OCI-LY7 (cell line): ENCODE results near the gene GFY. TPM values are rescaled to one million over a fixed set of nuclear protein-coding genes. Genes with fewer than 3 reads are reported as not detected.

Experiments used
- BruUV-seq: library from RNA; stranded (reverse); fragments of 400-500 nt; replicated peaks from 2 replicates; lab custom pipeline; 2021; lab: Mats Ljungman, UMichigan
- CTCF ChIA-PET: fragments of 300-600 bp; sonication (Branson Sonifier 250); formaldehyde crosslinking; loops from one replicate; lab custom pipeline; 2022; ENCODE audit warnings: antibody characterized with exemption; ENCODE audit not compliant: unreplicated experiment; lab: Charles Lee
- POLR2A ChIA-PET: fragments of 300-600 bp; sonication (Branson Sonifier 250); formaldehyde crosslinking; loops from one replicate; lab custom pipeline; 2022; ENCODE audit warnings: antibody characterized with exemption; lab: Charles Lee
- DNase-seq: peaks from one replicate; pipeline ENCODE4 v3.0.0-alpha.2; 2015; ENCODE audit warnings: low spot score
- H2AFZ ChIP-seq: fragments of 200-600 bp; sonication (generic), shearing (Covaris generic); 2 replicates; pipeline ENCODE4 v1.6.1; 2014; ENCODE audit warnings: mild to moderate bottlenecking, antibody characterized with exemption, low read length, moderate library complexity
- H3K27ac ChIP-seq: fragments of 200-600 bp; sonication (generic); 2 replicates; pipeline ENCODE4 v1.5.1; 2014; ENCODE audit warnings: mixed run types, low read depth, mild to moderate bottlenecking, moderate library complexity, low read length, inconsistent platforms; ENCODE audit not compliant: poor library complexity, severe bottlenecking
- H3K36me3 ChIP-seq: fragments of 200-600 bp; sonication (generic); 2 replicates; pipeline ENCODE4 v1.6.1; 2014; ENCODE audit warnings: mild to moderate bottlenecking, antibody characterized with exemption, low read length, moderate library complexity, mixed read lengths; ENCODE audit not compliant: insufficient read depth
- H3K4me1 ChIP-seq: fragments of 200-600 bp; sonication (generic); 2 replicates; pipeline ENCODE4 v1.5.1; 2014; ENCODE audit warnings: mild to moderate bottlenecking, low read length; ENCODE audit not compliant: insufficient read depth, poor library complexity, severe bottlenecking
- H3K4me2 ChIP-seq: fragments of 200-600 bp; sonication (generic); 2 replicates; pipeline ENCODE4 v1.6.1; 2014; ENCODE audit warnings: mild to moderate bottlenecking, low read length
- H3K4me3 ChIP-seq: fragments of 200-600 bp; sonication (generic); 2 replicates; pipeline ENCODE4 v1.5.1; 2014; ENCODE audit warnings: mild to moderate bottlenecking, low read depth, low read length; ENCODE audit not compliant: poor library complexity, severe bottlenecking
- H3K79me2 ChIP-seq: fragments of 200-600 bp; sonication (generic); 2 replicates; pipeline ENCODE4 v1.6.1; 2016; ENCODE audit warnings: low read depth, mild to moderate bottlenecking, low read length, moderate library complexity, mixed read lengths; ENCODE audit not compliant: insufficient read depth
- H3K9me2 ChIP-seq: fragments of 200-600 bp; sonication (generic); 2 replicates; pipeline ENCODE4 v1.6.1; 2016; ENCODE audit warnings: mild to moderate bottlenecking, low read length, mixed read lengths; ENCODE audit not compliant: insufficient read depth
- H3K9me3 ChIP-seq: fragments of 200-600 bp; sonication (generic); 2 replicates; pipeline ENCODE4 v1.6.1; 2014; ENCODE audit warnings: mild to moderate bottlenecking, mixed run types, low read length, mixed read lengths
- H4K20me1 ChIP-seq: fragments of 200-600 bp; sonication (generic); 2 replicates; pipeline ENCODE4 v1.6.1; 2014; ENCODE audit warnings: mild to moderate bottlenecking, antibody characterized with exemption, low read length, moderate library complexity, mixed read lengths; ENCODE audit not compliant: insufficient read depth
- CTCF ChIP-seq: fragments of 200-600 bp; sonication (generic); conservative IDR thresholded peaks from 2 replicates; pipeline ENCODE4 v1.5.1; 2014; ENCODE audit warnings: mild to moderate bottlenecking, antibody characterized with exemption, low read length, moderate library complexity, mixed read lengths
- EZH2phosphoT487 ChIP-seq: fragments of 200-600 bp; sonication (generic); IDR thresholded peaks from 2 replicates; pipeline ENCODE4 v1.6.1; 2018; ENCODE audit warnings: low read depth, borderline replicate concordance, mild to moderate bottlenecking, mixed run types, antibody characterized with exemption, low read length, moderate library complexity, mixed read lengths
- intact Hi-C: fragments of 100-400 bp; cut with micrococcal nuclease; formaldehyde crosslinking; loops from one replicate; pipeline ENCODE4 v1.10.0; 2022; ENCODE audit not compliant: unreplicated experiment
- total RNA-seq, 2 experiments: library from RNA; depleted of rRNA in 1 of 2; stranded (reverse); fragments of >200 nt in 1 of 2; shearing (Covaris generic) in 1 of 2; gene quantifications; 2 replicates each; pipeline ENCODE4 v1.2.3, GENCODE V29; 2014 to 2022

GFY gene
- total RNA-seq, 2 experiments from 2014 or later = not detected

- ChIA-PET POLR2A (no interaction called here), CTCF (no interaction called here)
- H3K36me3 ChIP-seq = peaks cover 43% of the 10 kb centered on the region
- no peak overlapping the region for H3K4me3 ChIP-seq
- H3K9me2 ChIP-seq = no peaks in the 10 kb centered on the region
- H3K27ac ChIP-seq = no peak overlapping the region
- no peak overlapping the region for H2AFZ ChIP-seq
- H4K20me1 ChIP-seq = no peaks in the 10 kb centered on the region
- peak; percentile 80 for DNase-seq
- no peak overlapping the region for H3K4me2 ChIP-seq
- H3K9me3 ChIP-seq = no peaks in the 10 kb centered on the region
- intact Hi-C loops = loop anchor here (10.0 kb wide), 1 partner anchor 113 kb away; the partner anchor contains the start of gene CD37
- no TSS peak for BruUV-seq
- peaks cover 24% of the 10 kb centered on the region for H3K4me1 ChIP-seq
- TF ChIP-seq CTCF (no peak), EZH2phosphoT487 (no peak)
- peaks cover 22% of the 10 kb centered on the region for H3K79me2 ChIP-seq
Observed at GRCh38 chr19:49447485-49448431, 22.6 kb downstream of the GFY start.

GRCh38 chr19:49448432-49448786, 23.2 kb downstream of the GFY start:
- no peaks in the 10 kb centered on the region for H4K20me1 ChIP-seq
- H3K4me2 ChIP-seq = no peak overlapping the region
- no peak for TF ChIP-seq CTCF
- no peak overlapping the region for H3K4me3 ChIP-seq
- no peaks in the 10 kb centered on the region for H3K9me3 ChIP-seq
- DNase-seq = no peak
- H3K36me3 ChIP-seq = peaks cover 43% of the 10 kb centered on the region
- H2AFZ ChIP-seq = no peak overlapping the region
- POLR2A ChIA-PET = no interaction called here
- no peaks in the 10 kb centered on the region for H3K9me2 ChIP-seq
- CTCF ChIA-PET = no interaction called here
- H3K4me1 ChIP-seq = peaks cover 24% of the 10 kb centered on the region
- H3K79me2 ChIP-seq = peaks cover 22% of the 10 kb centered on the region
- intact Hi-C loops = loop anchor here (10.0 kb wide), 1 partner anchor 114 kb away; the partner anchor contains the start of gene CD37
- no peak overlapping the region for H3K27ac ChIP-seq
- BruUV-seq = no TSS peak

- Histone ChIP-seq H4K20me1 (no peaks in the 10 kb centered on the region), H3K27ac (no peak overlapping the region), H3K4me3 (peak overlapping the region; percentile 93), H3K79me2 (peaks cover 36% of the 10 kb centered on the region), H3K9me2 (no peaks in the 10 kb centered on the region), H3K9me3 (no peaks in the 10 kb centered on the region), H3K4me1 (peaks cover 31% of the 10 kb centered on the region), H2AFZ (no peak overlapping the region), H3K4me2 (peak overlapping the region; percentile 88), H3K36me3 (peaks cover 43% of the 10 kb centered on the region)
- no peak for TF ChIP-seq EZH2phosphoT487
- TF ChIP-seq CTCF = no peak
- no peak for DNase-seq
- ChIA-PET POLR2A (no interaction called here), CTCF (no interaction called here)
- no TSS peak for BruUV-seq
- intact Hi-C loops = loop anchor here (5.0 kb wide), 1 partner anchor 37 kb away; the partner anchor contains the start of gene RPL13A
Observed at GRCh38 chr19:49450405-49450804, 25.2 kb downstream of the GFY start.
